AG04449 (cell line): Measurements from ENCODE around the gene SMIM10.
A peak's percentile ranks its signal among the peaks of the same experiment; 100 is the strongest.
"Not testable (repeated sequence)": the region's sequence is repeated elsewhere in the genome, so short reads cannot be mapped to it uniquely, and the experiment has no call there.

Experiments
- CTCF ChIA-PET: fragments of 350-600 bp; formaldehyde crosslinking; extraction: SDS; loops from one replicate; lab custom pipeline; 2021; ENCODE audit warnings: antibody characterized with exemption; lab: Yijun Ruan, JAX
- POLR2A ChIA-PET: fragments of 400-600, 350-600 bp; formaldehyde crosslinking; extraction: SDS; loops from one replicate; lab custom pipeline; 2020; ENCODE audit warnings: antibody characterized with exemption, inconsistent platforms; lab: Yijun Ruan, JAX
- DNase-seq: peaks from one replicate; pipeline ENCODE4 v3.0.0-alpha.2; 2010; ENCODE audit warnings: low read depth, low spot score
- H3K4me3 ChIP-seq: 2 replicates; pipeline ENCODE4 v1.5.1; 2011; ENCODE audit warnings: low read depth, mild to moderate bottlenecking, control low read depth, low read length
- TF ChIP-seq, protein P1 (sequence below): IDR thresholded peaks from one replicate; pipeline ENCODE4 v1.5.1; 2011; ENCODE audit warnings: mild to moderate bottlenecking, moderate library complexity, low read length, control low read depth, inconsistent platforms; ENCODE audit not compliant: insufficient read depth; ENCODE audit errors: missing control alignments

The SMIM10 gene

GRCh38 chrX:134990801-134991481 is at the start of gene SMIM10:
Gene SMIM10, plus strand, starts transcription at chrX:134990991. Its CDS starts 105 bp downstream, at chrX:134991096.
- DNase-seq, result no peak
- POLR2A ChIA-PET, result no interaction called here
- H3K4me3 ChIP-seq, result peak within 1 kb of the TSS; percentile 48
- TF ChIP-seq, protein P1, sequence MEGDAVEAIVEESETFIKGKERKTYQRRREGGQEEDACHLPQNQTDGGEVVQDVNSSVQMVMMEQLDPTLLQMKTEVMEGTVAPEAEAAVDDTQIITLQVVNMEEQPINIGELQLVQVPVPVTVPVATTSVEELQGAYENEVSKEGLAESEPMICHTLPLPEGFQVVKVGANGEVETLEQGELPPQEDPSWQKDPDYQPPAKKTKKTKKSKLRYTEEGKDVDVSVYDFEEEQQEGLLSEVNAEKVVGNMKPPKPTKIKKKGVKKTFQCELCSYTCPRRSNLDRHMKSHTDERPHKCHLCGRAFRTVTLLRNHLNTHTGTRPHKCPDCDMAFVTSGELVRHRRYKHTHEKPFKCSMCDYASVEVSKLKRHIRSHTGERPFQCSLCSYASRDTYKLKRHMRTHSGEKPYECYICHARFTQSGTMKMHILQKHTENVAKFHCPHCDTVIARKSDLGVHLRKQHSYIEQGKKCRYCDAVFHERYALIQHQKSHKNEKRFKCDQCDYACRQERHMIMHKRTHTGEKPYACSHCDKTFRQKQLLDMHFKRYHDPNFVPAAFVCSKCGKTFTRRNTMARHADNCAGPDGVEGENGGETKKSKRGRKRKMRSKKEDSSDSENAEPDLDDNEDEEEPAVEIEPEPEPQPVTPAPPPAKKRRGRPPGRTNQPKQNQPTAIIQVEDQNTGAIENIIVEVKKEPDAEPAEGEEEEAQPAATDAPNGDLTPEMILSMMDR, result no peak
- CTCF ChIA-PET, result interaction anchor here (0.8 to 2.2 kb wide), 2 partner anchors 9 to 26 kb away, joined by 3 to 9 read pairs; no protein-coding TSS in a partner anchor

DNA sequence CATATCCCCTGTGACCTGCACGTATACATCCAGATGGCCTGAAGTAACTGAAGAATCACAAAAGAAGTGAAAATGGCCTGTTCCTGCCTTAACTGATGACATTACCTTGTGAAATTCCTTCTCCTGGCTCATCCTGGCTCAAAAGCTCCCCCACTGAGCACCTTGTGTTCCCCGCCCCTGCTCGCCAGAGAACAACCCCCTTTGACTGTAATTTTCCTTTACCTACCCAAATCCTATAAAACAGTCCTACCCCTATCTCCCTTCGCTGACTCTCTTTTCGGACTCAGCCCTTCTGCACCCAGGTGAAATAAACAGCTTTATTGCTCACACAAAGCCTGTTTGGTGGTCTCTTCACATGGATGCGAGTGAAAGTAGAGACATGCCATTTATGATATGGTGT is 44.4 kb upstream of the SMIM10 start:
- CTCF ChIA-PET, DNase-seq, H3K4me3 ChIP-seq, POLR2A ChIA-PET: not testable (repeated sequence)

GRCh38 chrX:134948333-134949241 is 42.2 kb upstream of the SMIM10 start:
- POLR2A ChIA-PET, result no interaction called here
- TF ChIP-seq, protein P1, result no peak
- no peak for DNase-seq
- H3K4me3 ChIP-seq, result no peak overlapping the region
- CTCF ChIA-PET, result interaction anchor here (0.6 to 1.1 kb wide), 3 partner anchors 16 to 553 kb away, joined by 3 to 4 read pairs (median 3); no protein-coding TSS in a partner anchor

DNA sequence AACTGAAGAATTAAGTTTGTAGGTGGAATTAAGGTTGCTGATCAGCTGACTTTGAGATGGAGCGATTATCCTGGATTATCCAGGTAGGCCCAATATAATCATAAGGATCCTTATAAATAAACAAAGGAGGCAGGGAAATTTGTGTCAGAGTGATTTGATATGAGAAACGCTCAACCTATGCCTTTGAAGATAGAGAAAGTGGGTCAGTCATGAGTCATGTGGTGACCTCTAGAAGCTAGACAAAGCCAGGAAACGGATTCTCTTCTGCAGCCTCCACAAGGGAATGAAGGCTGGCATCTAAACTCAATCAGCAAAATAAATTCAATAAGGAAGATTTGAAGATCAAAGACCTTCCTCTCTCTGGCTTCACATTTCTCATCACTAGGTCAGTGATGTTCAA is 41.5 kb upstream of the SMIM10 start:
- CTCF ChIA-PET, result interaction anchor here (0.9 kb wide), 1 partner anchor 553 kb away, joined by 3 read pairs; no protein-coding TSS in a partner anchor
- no peak for DNase-seq
- POLR2A ChIA-PET, result no interaction called here
- H3K4me3 ChIP-seq, result no peak overlapping the region
- TF ChIP-seq, protein P1, result no peak

- TF ChIP-seq, protein P1, result no peak
- DNase-seq, result no peak
- CTCF ChIA-PET, result no interaction called here
- no peak overlapping the region for H3K4me3 ChIP-seq
- POLR2A ChIA-PET, result no interaction called here
These were observed 33.0 kb upstream of the SMIM10 start for GRCh38 chrX:134957836-134958235.

DNA sequence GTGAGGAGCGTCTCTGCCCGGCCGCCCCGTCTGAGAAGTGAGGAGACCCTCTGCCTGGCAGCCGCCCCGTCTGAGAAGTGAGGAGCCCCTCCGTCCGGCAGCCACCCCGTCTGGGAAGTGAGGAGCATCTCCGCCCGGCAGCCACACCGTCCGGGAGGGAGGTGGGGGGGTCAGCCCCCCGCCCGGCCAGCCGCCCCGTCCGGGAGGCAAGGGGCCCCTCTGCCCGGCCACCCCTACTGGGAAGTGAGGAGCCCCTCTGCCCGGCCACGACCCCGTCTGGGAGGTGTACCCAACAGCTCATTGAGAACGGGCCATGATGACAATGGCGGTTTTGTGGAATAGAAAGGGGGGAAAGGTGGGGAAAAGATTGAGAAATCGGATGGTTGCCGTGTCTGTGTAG is 30.4 kb upstream of the SMIM10 start:
- DNase-seq, POLR2A ChIA-PET, CTCF ChIA-PET, H3K4me3 ChIP-seq: not testable (repeated sequence)

DNA sequence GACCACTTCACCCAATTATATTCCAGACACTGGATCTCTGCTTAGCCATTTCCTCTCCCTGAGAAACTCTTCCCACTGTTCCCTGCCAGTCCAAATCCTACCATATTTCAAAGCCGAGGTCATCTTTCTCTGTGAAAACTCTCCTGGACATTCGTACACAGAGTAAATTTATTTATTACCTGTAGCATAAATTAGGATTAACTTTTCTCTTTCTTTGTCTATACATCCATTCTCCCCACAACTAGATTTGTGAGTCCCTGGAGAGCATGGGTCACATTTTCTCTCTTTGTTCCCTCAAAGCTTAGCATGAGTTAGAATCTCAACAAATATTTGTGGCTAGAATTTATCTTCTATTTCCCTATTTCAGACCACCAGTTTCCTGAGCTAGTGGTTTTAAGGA is 27.8 kb upstream of the SMIM10 start:
- no peak overlapping the region for H3K4me3 ChIP-seq
- DNase-seq, result no peak
- ChIA-PET CTCF (interaction anchor here (1.9 to 2.6 kb wide), 2 partner anchors 10 to 36 kb away, joined by 6 to 20 read pairs; no protein-coding TSS in a partner anchor), POLR2A (interaction anchor here (0.6 kb wide), 1 partner anchor 41 kb away, joined by 3 read pairs; no protein-coding TSS in a partner anchor)
- TF ChIP-seq, protein P1, result no peak
